GM12801 (cell line): Measurements from ENCODE around the gene TMPRSS15.

Experiments used
- CTCF ChIP-seq: IDR thresholded peaks from one replicate; pipeline ENCODE4 v1.5.1; 2011; ENCODE audit warnings: control low read depth; ENCODE audit not compliant: insufficient read length; ENCODE audit errors: extremely low read depth

Gene TMPRSS15

GRCh38 chr21:18285379-18285778 lies 118.2 kb downstream of the TMPRSS15 start:
- TF ChIP-seq CTCF, result no peak

- no peak for TF ChIP-seq CTCF
Measured at GRCh38 chr21:18275781-18276180, 127.8 kb downstream of the TMPRSS15 start.

- no peak for TF ChIP-seq CTCF
Measured at GRCh38 chr21:18274370-18274769, 129.2 kb downstream of the TMPRSS15 start.

- no peak for TF ChIP-seq CTCF
Measured at GRCh38 chr21:18273400-18273799, 130.2 kb downstream of the TMPRSS15 start.

GRCh38 chr21:18269856-18270255 lies 133.7 kb downstream of the TMPRSS15 start:
- no peak for TF ChIP-seq CTCF

GRCh38 chr21:18268906-18269305 lies 134.7 kb downstream of the TMPRSS15 start:
- TF ChIP-seq CTCF, result no peak

- TF ChIP-seq CTCF, result no peak
Measured at GRCh38 chr21:18267496-18267895, 136.1 kb downstream of the TMPRSS15 start.

- TF ChIP-seq CTCF, result no peak
Measured at GRCh38 chr21:18265944-18266343, 137.6 kb downstream of the TMPRSS15 start.
